HPDE6-E6E7 (cell line): Measurements from ENCODE around the gene CTSA.
"Not testable (repeated sequence)": the region's sequence is repeated elsewhere in the genome, so short reads cannot be mapped to it uniquely, and the experiment has no call there.

Experiments used
- DNase-seq: peaks from one replicate; pipeline ENCODE4 v3.0.0; 2011; ENCODE audit warnings: missing footprints; ENCODE audit errors: extremely low spot score

CTSA gene

DNA sequence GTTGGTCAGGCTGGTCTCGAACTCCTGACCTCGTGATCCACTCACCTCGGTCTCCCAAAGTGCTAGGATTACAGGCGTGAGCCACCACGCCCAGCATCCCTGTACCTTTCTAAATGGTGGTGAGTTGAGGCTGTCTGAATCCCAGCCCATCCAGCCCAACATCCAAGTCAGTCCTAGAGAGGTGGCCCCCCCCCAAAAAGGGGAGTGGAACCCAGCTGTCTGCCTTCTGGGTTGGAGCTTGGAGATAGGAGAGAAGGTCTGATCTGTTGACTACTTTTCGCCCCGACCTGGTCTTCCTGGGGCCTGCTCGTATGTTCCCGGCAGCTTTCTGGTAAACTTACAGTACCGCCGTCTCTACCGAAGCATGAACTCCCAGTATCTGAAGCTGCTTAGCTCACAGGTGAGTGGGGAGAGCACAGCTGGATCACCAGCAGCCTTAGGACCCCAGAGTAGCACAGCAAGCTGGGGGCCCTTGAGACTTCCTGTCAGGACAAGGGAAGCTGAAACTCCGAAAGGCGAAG lies 5.6 kb downstream of the CTSA start:
- no peak for DNase-seq

DNA sequence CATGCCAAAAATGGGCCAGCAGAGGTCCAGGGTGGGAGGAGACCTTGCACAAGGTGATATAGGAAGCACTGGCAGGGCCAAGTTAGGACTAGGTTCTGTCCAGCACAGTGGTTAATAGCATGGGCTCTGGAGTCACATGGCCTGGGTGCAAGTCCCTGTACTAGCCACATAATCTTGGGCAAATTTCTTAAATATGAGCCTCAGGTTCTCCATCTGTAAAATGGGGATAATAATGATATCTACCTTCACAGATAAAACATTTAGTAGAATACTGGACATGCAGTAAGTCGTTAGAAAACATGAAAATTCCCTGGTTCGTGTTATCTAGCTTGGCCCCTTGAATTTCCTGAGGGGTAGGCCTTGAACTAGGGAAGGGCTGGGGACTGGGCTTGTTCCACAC lies 6.2 kb downstream of the CTSA start:
- no peak for DNase-seq

DNA sequence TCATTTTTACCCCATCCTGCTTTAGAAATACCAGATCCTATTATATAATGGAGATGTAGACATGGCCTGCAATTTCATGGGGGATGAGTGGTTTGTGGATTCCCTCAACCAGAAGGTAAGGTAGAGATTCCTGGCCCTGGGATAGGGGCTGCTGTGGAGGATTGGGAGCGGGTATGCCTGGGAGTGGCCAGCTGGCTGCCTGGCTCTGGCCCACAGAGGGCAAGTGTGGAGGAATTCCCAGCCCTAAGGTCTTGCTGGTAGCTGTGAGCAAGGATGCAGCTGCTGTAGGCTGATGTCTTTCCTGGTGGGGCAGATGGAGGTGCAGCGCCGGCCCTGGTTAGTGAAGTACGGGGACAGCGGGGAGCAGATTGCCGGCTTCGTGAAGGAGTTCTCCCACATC lies 6.6 kb downstream of the CTSA start:
- no peak for DNase-seq

DNA sequence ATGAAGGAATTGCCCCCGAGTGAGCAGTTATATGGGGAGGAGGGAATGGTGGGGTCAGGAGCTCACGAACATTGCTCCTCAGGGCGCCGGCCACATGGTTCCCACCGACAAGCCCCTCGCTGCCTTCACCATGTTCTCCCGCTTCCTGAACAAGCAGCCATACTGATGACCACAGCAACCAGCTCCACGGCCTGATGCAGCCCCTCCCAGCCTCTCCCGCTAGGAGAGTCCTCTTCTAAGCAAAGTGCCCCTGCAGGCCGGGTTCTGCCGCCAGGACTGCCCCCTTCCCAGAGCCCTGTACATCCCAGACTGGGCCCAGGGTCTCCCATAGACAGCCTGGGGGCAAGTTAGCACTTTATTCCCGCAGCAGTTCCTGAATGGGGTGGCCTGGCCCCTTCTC lies 7.2 kb downstream of the CTSA start:
- no peak for DNase-seq

DNA sequence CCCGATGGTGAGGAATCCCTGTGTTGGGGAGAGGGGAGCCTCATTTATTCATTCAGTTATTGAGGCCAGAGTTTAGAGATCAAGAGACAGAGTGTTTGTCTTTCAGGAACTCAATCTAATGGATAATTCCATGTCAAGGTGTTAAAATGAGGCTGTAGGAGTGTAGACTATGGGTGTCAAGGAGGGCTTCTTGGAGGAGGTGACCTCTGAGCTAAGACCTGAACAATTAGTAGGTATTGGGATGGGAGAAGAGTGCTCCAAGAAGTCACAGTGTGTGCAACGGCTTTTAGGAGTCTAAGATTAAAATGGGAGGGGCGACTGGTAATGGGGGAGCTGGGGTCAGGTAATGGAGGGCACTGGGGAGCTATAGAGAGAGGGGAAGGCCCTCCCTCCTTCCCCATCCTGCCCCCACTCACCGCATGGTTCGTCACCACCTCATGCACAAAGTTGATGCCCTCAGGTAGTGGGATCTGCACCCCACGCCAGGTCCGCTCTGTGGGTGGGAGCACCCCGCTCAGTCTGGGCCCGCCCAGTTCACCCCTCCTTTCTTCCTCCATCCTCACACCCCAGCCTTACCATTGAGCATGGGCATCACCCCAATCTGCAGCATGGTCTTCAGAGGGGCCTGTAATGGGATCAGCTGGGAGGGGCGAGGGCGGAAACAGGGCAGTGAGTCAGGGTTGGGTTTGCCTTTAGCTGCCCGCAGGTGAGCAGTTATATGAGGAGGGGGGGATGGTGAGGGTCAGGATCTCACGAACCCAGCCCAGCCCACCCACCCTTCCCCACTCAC lies 8.1 kb downstream of the CTSA start:
- DNase-seq: no peak

DNA sequence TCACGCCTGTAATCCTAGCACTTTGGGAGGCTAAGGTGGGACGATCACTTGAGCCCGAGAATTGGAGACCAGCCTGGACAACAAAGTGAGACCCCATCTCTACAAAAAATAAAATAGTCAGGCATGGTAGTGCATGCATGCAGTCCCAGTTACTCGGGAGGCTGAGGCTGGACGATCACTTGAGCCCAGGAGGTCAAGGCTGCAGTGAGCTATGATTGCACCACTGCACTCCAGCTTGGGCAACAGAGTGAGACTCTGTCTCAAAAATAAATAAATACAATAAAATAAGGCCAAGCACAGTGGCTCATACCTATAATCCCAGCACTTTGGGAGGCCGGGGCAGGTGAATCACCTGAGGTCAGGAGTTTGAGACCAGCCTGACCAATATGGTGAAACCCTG lies 10.2 kb downstream of the CTSA start:
- not testable (repeated sequence) for DNase-seq

DNA sequence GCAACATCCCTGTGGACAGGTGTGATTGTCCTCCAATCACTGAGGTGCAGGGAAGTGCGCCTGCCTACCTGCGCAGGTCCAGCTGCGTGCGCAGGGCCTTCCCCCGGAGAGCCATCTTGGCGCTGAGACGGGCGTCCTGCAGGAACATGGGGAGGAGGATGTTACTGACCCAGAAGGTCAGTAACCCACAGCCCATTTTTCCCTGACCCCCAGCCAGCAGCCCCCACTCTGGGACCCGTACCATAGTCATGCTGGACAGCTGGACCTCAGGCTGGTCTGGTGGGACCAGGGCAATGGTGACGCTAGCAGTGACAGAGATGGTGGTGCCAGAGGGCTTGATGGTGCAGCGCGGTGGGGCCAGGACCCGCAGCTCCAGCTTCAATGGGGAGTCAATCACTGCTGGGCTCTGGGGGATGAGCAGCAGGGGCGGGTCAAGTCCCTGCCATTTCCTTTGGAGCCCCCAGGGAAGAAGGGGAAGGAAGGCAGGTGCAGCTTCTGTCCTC lies 11.1 kb downstream of the CTSA start:
- DNase-seq: no peak

DNA sequence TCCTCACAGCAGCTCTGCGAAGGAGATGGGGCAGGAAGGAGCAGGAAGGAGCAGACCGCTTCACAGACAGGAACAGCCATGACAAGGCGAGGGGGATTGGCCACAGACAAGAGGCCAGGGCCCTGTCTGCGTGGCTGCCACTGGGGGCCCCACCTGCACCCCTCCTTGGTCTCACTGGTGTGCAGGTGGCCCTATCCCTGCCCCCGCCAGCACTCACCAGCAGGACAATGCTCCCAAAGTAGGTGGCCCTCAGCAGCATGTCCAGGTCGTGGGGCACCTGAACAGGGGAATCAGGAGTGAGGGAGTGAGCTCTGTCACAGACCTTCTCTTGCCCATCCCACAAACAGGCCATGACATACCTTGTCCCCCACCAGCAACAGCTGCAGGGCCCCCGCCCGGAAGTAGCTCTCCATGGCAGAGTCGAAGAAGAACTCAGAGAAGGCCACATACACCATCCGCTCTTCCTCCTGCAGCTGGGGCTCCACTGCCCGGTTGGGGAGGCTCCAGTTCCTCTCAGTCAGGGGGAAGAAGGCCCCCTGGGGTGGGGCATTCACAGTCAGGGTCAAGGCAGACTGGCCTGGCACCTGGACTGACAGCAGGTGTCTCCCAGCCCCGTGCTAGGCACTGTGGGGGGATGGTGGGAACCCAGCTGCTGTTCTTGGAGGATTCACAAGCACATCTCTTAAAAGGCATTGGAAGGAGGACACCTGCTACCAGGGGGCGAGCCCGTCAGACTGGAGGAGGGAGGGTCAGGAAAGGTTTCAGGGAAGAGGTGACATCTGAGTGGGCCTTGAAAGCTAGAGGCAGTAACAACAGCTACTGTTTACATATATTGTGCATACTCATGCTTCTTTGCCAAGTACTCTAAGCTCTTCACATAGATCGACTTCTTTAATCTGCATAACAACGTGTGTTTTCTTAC lies 13.7 kb downstream of the CTSA start:
- no peak for DNase-seq

DNA sequence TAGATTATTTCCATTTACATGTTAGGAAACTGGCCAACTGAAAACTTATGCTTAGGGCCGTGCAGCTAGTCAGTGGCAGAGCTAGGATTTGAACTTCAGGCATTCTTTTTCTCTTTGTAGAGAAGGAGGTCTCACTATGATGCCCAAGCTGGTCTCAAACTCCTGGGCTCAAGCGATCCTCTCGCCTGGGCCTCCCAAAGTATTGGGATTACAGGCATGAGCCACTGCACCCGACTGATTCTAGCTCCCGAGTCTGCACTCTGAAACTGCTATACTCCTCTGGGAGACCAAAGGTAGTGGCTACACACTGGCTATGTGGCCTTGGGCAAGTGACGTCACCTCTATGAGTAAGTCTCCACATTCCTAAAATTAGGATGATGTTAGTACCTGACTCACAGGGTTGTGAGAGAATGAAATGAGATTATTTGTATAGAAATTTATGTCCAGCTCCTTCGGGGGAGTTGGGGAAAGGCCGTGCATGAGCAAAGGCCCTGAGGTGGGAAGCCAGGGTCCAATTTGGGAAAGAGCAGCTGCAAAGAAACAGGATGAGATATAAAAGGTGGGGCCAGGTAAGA lies 14.5 kb downstream of the CTSA start:
- DNase-seq: peak; percentile 95

DNA sequence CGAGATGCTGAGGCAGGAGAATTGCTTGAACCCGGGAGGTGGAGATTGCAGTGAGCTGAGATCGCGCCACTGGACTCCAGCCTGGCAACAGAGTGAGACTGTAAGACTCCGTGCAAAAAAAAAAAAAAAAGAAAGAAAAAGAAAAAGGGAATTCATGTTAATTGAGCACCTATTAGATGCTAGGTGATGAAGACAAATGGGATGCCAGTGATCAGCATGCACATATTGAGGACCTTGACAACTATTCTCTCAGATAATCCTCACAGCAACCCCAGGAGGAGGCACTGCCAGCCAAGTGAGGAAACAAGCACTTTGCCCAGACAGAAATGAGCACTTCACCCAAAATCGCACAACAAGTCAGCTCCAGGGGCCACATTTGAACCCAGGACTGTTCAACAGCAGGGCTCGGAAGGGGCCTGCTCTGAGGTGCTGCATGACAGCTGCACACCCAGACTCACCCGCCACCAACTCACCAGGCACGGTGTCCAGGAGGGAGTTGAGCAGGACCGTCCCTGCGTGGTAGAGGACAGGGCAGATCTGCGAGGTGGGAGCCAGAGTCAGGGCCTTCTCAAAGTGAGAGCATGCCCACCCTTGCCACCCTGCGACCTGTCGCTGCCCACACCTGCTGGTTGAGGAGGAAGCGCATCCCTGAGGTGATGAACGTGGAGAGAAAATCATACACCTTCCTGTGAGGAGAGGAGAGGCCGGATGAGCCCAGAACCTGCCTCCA lies 16.2 kb downstream of the CTSA start:
- no peak for DNase-seq

DNA sequence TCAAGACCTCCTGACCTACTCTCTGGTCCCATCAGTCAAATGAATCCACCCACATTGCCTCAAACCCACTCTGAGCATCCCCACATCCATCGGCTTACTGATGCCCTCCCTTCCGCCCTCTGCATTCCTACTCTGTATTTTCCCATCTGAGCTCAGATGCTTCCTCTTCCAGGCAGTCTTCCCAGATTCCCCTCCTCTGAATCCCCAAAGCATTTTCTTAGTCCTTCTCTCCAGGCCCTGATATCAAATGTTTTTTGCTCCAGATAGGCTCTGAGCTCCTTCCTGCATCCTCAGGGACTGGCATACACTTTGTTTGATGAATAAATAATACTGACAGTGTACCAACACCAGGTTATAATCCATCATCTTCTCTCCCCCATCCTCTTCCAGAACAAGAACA lies 16.9 kb downstream of the CTSA start:
- no peak for DNase-seq

DNA sequence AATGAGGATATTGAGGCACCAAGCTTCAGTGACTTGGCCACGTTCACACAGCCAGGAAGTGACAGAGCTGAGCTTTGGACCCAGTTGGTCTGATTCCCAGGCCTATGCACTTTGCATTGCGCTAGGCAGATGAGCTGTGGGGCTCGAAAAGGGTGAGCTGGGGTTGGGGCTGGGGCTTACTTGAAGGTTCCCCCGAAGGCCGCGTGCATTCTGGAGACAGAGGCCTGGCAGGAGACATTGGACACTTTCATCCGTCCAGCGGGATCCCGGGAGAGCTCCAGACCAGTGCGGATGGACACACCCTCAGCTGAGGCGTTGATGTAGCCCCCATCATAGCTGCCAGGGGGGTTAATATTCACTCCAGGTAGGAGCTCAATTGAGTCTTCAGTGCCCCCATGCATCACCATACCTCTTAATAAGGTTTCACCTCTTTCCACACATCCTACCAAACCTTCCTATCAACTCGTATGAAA lies 18.2 kb downstream of the CTSA start:
- no peak for DNase-seq

DNA sequence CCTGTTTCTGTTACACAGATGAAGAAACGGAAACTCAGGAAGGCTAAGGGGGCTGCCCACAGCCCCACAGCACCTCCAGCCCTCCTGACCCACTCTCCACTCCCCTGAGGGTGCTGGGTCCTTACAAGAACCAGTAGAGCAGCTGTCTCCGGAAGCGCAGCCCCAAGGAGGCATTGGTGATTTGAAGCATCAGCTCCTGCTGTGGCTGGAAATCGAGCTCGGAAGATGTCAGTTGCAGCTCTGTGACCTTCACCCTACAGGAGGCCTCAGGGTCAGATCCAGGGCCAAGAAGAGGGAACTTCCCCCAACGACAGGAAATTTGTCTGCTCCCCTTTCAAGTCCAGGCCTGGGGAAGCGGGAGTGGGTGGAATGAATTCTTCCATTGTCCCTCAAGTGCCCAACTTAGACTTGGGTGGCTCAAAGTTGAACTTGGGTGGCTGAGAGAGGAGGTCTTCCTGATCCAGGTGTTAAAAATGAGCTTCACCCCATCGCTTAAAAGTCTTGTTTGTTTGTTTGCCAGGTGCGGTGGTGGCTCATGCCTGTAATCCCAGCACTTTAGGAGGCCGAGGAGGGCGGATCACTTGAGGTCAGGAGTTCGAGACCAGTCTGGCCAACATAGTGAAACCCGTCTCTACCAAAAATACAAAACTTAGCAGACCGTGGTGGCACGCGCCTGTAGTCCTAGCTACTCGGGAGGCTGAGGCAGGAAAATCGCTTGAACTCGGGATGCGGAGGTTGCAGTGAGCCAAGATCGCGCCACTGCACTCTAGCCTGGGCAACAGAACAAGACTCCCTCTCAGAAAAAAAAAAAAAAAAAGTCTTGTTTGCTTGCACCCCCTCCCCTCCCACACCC lies 18.9 kb downstream of the CTSA start:
- no peak for DNase-seq

DNA sequence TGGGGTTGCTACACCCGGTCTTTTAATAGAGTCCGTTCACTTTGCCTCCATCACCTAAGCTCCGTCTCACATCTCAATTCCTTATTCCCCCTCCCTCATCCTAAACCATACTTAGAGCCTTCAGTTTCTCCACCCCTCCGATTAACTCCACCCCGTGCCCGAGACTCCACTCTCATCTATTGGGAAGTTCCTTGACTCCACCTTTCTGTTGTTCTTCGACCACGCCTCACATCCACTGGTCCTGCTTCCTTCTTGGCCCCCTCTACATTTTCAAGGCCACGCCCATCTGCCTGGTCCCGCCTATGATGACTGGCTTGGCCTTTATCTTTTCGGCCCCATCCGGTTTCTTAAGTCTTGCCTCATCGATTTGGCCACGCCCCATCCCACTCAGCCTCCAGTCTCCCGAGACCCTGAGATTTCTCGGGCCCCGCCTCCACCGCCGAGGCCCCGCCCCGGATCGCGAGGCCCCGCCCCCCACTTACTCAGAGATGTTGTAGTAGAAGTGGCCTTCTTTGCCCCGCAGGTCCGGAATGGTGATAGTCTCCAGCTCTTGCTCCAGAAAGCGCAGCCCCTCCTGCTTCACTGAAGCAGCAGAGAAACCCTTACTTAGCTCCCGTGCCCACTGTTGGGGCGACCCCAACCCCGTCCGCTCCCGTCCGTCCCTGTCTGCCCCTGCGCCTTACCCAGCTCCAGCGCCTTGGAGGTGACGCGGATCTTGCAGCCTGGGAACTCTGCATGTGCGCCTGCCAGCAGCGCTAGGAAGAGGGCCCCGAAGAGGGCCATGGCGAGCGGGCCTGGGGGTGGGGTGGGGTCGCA lies 19.7 kb downstream of the CTSA start:
- peak; percentile 98 for DNase-seq

DNA sequence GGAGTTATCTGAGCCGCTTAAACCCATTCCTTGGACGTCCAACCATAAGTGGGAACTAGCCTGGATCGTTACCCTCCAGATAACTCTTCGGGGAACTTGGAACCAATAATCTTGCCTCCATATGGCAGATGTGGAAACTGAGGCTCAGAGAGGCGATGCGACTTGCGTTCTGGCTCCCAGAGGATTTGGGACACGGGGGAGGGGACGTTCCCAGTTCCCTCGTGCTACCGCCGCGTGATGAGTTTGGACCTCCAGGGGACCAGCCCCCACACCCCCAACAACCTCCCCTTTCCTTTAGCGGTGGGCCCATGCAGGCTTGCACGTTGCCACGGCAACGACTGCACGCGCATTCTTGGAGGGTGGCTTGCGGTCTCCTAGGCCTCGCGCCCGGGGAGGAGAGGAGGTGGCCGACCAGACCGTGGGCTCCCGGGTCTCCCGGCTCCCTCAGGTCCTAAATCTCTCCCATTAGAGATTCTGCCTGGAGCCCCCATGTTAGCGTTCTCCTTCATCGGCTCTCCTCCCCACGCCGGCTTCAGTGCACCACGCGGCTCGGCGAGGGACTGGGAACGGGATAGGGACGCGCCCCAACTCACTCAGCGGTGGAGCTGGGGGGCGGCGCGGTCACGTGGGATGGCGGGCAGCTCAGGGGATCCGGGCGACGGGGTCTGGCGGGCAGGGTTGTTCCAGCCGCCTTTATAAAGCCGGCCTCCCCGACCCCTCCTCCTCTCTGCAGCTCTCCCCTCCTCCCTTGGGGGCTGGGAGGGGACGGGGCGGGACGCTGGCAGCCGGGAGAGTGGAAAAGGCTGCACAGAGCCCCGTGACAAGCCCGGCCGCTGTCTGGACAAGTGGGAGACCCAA lies 20.6 kb downstream of the CTSA start, which contains the start of gene PLTP:
PLTP (minus strand) TSS at position 670 of the 858 bp plus-strand sequence. CDS start 703 bp downstream, outside the sequence.
- DNase-seq: no peak

DNA sequence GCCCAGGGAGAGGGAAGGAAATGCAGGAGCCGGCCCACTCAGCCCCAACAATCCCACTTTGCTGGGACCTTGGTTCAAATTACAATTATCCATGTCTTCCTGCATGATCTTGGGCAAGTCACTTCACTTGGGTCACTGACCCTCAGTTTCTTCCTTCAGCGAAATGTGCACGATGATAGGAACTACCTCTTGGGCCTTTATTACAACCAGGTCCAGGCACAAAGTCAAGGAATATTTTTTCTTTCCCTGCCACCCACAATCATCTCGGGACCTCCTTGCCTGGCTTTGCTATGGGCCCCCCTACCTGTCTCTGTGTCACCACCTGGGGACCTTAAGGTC lies 21.2 kb downstream of the CTSA start:
- DNase-seq: no peak

DNA sequence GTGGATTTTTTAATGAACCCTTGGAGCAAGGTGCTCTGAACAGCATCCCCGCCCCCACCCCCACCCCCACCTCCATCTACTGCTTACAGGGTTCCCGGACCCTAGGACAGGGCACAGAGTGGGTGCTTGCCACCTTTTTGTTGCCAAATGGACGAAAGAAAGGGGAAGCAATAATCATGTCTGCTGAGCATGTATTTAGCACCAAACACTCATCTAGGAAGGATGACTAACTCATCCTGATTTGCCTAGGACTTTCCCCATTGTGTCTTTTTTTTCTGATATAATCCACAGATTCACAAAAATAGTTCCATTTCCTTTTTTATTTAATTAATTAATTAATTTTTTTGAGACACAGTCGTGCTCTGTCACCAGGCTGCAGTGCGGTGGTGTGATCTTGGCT lies 22.0 kb downstream of the CTSA start:
- DNase-seq: no peak

DNA sequence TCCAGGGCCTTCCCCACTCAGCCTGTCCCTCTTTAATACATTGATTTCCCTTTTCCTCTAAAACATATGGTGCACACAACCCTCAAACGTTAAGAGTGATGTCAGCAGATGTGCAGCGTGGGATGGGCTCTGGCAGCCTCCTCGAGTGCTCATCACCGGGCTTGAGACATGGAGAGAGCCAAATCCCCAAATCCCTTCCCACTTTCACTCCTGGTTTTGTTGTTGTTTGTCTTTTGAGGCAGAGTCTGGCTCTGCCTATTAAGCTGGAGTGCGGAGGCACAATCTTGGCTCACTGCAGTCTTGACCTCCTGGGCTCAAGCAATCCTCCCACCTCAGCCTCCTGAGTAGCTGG lies 26.6 kb downstream of the CTSA start:
- no peak for DNase-seq
